Skeletal muscle tissue (tissue), 4 donors: ENCODE data around the gene TMEM185B. TPM values are rescaled to one million over a fixed set of nuclear protein-coding genes. Genes with fewer than 3 reads are reported as not detected.

Source experiments
- H3K27ac ChIP-seq: one replicate; pipeline ENCODE4 v1.7.0; 2013; ENCODE audit warnings: mild to moderate bottlenecking, low read depth, low read length, inconsistent platforms
- H3K27me3 ChIP-seq, 3 donors: one replicate each; pipeline ENCODE4 v1.7.0; 2013; ENCODE audit warnings: low read length in 3 of 3; ENCODE audit not compliant: control insufficient read depth in 3 of 3, insufficient read depth in 3 of 3
- H3K36me3 ChIP-seq, 3 donors: one replicate each; pipeline ENCODE4 v1.7.0; 2013; ENCODE audit warnings: low read length in 3 of 3; ENCODE audit not compliant: control insufficient read depth in 3 of 3, insufficient read depth in 3 of 3
- H3K4me1 ChIP-seq, 3 donors: one replicate each; pipeline ENCODE4 v1.7.0; 2013; ENCODE audit warnings: low read length in 3 of 3, mild to moderate bottlenecking in 3 of 3; ENCODE audit not compliant: control insufficient read depth in 3 of 3, insufficient read depth in 3 of 3
- H3K4me3 ChIP-seq, 3 donors: one replicate each; pipeline ENCODE4 v1.7.0; 2013; ENCODE audit warnings: low read length in 3 of 3
- H3K9ac ChIP-seq, 3 donors: one replicate each; pipeline ENCODE4 v1.7.0; 2013; ENCODE audit warnings: low read length in 3 of 3, mild to moderate bottlenecking in 3 of 3, moderate library complexity in 2 of 3, low read depth in 1 of 3
- H3K9me3 ChIP-seq, 3 donors: one replicate each; pipeline ENCODE4 v1.7.0; 2013; ENCODE audit warnings: low read length in 3 of 3; ENCODE audit not compliant: control insufficient read depth in 3 of 3
- total RNA-seq: library from RNA; depleted of rRNA; stranded (reverse); fragments of >200 nt; gene quantifications from one replicate; pipeline ENCODE4 v1.2.3, GENCODE V29; 2014
- donor health status: Osteomylitis.

Gene TMEM185B
- total RNA-seq, 1 donor from 2014 or later = 16.7 TPM

DNA sequence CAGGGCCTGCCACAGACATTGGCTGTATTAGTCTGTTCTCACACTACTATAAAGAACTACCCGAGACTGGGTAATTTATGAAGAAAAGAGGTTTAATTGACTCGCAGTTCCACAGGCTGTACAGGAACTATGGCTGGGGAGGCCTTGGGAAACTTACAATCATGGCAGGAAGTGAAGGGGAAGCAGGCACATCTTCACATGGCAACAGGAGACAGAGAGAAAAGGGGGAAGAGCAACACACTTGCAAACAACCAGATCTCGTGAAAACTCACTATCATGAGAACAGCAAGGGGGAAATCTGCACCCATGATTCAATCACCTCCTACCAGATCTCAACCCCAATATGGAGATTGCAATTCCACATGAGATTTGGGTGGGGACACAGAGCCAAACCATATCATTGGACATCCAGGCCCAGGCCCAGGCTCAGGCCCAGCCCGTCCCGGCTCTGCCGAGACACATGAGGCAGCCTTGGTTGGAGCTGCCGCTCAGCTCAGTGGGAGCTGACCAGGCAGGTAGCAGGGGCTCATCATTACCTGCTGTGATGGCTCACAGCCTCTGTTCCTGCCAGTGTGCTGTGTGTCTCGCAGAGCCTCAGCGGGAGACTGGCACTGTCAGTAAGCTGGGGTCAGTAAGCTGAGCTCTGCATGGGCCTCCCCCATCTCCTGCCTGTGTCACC lies 20.8 kb upstream of the TMEM185B start:
- H3K27ac ChIP-seq = no peak overlapping the region
- no peak overlapping the region for H3K4me3 ChIP-seq
- H3K36me3 ChIP-seq = no peaks in the 10 kb centered on the region
- no peak overlapping the region for H3K9ac ChIP-seq
- H3K9me3 ChIP-seq = no peaks in the 10 kb centered on the region
- peaks cover 0 to 9% (median 6%) of the 10 kb centered on the region in 3 donors for H3K27me3 ChIP-seq
- H3K4me1 ChIP-seq = peaks cover 10 to 31% (median 16%) of the 10 kb centered on the region in 3 donors

DNA sequence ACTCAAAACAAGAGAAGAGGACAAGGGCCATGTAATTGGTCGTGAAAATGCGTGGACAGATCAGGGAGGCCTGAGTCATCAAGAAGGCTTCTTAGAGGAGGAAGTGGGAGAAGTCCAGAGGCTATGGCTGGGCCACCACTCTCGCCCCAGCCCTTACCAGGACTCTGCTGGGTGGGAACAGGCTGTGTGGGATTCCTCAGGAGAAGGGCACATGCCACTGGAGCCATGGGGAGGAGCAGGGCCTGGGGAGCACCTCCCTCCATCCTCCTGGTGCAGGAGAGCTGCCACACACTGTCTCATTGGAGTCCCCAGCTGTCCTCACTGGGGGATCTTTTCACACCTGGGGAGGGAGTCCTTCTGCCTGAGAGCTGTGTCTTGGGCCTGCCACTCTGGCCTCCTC lies 20.0 kb upstream of the TMEM185B start:
- no peaks in the 10 kb centered on the region for H3K36me3 ChIP-seq
- H3K4me3 ChIP-seq = no peak overlapping the region
- H3K9me3 ChIP-seq = no peaks in the 10 kb centered on the region
- H3K27me3 ChIP-seq = peaks cover 0 to 14% (median 9%) of the 10 kb centered on the region in 3 donors
- no peak overlapping the region for H3K9ac ChIP-seq
- no peak overlapping the region for H3K27ac ChIP-seq
- peaks cover 10 to 33% (median 18%) of the 10 kb centered on the region in 3 donors for H3K4me1 ChIP-seq

DNA sequence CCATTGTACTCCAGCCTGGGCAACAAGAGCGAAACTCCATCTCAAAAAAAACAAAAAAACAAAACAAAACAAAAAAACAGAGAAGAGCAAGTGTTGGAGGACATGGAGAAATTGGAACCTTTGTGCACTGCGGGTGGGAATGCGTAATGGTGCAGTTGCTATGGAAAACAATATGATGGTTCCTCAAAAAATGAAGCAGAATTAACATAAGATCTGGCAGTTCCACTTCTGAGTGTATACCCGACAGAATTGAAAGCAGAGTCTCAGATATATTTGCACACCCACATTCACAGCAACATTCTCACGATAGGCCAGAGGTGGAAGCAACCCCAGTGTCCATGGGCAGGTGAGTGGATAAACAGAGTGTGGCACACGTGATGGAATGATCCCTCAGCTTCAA lies 18.5 kb upstream of the TMEM185B start:
- Histone ChIP-seq H3K27me3 (peaks cover 0 to 17% (median 13%) of the 10 kb centered on the region in 3 donors), H3K36me3 (no peaks in the 10 kb centered on the region), H3K9ac (no peak overlapping the region), H3K9me3 (no peaks in the 10 kb centered on the region), H3K27ac (no peak overlapping the region), H3K4me1 (peaks cover 7 to 33% (median 18%) of the 10 kb centered on the region in 3 donors), H3K4me3 (no peak overlapping the region)

DNA sequence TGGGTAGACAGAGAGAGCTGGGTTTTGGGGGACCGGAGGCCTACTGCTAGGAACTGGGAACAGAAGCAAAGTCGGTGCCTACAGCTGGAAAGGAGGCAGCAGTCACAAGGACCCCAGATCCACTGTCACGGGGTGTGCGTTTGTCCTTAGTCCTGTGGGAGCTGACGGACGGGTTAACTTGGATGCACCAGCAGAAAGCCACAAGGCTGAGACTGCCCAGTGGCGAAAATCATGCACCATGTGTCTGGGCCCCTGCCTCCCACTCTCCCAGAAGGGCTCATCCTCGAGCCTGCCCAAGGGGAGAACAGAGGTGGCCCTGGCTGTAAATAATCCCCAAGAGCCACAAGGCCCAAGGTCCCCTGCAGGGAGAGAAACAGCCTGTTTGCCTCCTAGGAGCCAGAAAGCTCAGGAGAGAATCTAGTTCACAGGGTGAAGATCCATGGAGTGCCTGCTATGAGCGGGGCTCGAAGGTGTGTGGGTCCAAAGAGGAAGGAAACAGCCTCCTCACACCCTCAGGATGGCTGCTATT lies 17.8 kb upstream of the TMEM185B start:
- no peak overlapping the region for H3K9ac ChIP-seq
- H3K4me3 ChIP-seq = no peak overlapping the region
- H3K4me1 ChIP-seq = peaks cover 7 to 28% (median 18%) of the 10 kb centered on the region in 3 donors
- H3K36me3 ChIP-seq = no peaks in the 10 kb centered on the region
- H3K9me3 ChIP-seq = no peaks in the 10 kb centered on the region
- peak overlapping the region; percentile 12 for H3K27ac ChIP-seq
- H3K27me3 ChIP-seq = peaks cover 0 to 21% (median 13%) of the 10 kb centered on the region in 3 donors

DNA sequence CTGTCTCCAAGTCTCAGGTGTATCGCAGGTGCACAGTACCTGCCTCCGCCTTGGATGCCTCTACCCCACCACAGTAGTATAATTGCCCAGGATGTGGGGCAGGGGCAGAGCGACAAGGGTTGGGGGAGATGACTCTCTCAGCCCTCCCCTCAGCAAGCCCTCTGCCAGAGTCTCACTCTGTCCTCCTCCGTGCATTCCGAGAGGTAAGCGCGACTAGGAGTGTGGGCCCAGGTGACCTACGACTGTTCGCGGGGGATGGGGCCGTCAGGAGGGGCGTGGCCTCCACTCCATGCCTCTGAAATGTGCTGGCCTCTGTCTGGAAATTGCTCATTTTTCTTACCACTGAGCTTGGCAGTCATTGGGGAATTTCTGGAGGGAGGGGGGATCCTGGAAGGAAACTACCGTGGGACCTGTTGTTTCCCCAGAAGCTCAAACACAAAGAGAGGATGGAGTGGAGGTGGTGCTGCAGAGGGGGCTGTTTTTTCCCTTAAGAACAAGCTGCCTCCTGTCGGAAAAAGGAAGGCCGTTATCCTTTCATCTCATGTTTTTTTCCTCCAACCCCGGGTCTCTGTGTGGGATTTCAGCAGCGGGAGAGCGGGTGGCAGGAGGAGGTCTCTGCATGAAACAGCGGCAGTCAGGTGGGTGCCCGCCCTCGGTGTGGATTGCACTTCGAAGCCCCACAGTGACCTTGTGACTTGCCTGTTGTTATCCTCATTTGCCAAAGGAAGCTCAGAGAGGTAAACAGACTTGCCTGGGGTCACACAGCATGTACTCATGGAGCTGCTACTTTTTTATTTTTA lies 16.5 kb upstream of the TMEM185B start:
- Histone ChIP-seq H3K27me3 (peaks cover 0 to 21% (median 13%) of the 10 kb centered on the region in 3 donors), H3K9me3 (no peaks in the 10 kb centered on the region), H3K9ac (no peak overlapping the region), H3K4me3 (no peak overlapping the region), H3K4me1 (peaks cover 2 to 15% (median 6%) of the 10 kb centered on the region in 3 donors), H3K36me3 (no peaks in the 10 kb centered on the region), H3K27ac (peak overlapping the region; percentile 67)

DNA sequence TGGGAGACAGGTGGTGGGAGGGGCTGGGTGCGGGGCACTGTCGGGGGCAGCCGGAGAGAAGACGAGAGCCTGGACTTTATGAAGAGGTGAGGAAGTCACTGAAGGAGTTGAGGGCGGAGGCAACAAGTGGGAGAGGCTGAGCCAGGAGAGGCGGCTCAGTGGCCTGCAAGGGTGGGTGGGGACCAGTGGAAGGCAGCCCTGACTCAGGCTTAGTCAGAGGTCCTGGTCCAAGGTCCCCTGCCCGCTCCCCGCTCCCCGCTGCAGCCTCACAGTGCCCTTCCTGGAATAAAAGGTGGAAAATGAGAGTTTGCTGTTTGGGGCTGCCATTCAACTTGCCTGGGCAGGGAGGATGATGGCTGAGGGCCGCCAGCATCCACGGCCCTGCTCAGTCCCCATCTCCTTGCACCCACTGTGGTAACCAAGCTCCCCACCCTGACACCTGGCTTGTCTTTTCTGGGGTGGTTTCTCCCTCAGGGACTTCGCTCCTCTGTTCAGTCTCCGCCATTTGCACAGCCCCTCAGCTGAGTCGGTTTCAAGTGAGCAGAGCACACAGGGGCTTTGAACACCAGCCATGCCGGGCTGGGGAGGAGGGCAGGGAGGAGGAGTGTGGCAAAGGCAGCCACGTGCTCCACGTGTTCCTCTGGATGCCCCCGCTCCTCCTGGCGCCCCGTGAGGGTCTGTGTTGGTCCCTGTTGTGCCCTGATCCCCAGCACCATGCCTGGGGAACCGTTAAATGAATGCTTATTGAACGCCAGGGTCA lies 15.7 kb upstream of the TMEM185B start:
- Histone ChIP-seq H3K4me1 (peaks cover 2 to 14% (median 6%) of the 10 kb centered on the region in 3 donors), H3K27ac (peak overlapping the region; percentile 67), H3K4me3 (no peak overlapping the region), H3K9me3 (no peaks in the 10 kb centered on the region), H3K27me3 (peaks cover 0 to 21% (median 13%) of the 10 kb centered on the region in 3 donors), H3K36me3 (no peaks in the 10 kb centered on the region), H3K9ac (no peak overlapping the region)

DNA sequence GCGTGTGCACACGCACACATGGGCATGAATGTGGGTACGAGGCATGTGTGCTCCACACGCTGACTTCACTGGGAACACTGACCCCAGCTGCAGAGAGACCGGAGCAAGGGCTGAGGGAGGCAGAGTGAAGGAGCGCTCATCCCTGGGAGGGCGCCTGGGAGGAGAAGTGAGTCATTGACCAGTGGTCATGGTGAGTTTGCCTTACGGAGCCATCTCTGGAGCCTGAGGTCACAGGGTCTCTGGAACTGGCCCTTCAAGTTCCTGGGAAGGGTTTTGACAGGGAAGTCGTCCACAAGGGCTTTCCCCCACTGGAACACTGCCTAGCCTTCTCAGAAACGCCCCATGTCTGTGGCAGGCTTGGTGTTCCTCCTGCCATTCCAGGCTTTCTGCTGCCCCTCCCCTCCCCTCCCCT lies 14.3 kb upstream of the TMEM185B start:
- Histone ChIP-seq H3K36me3 (no peaks in the 10 kb centered on the region), H3K4me1 (peaks cover 5 to 22% (median 6%) of the 10 kb centered on the region in 3 donors), H3K27me3 (peaks cover 0 to 21% (median 13%) of the 10 kb centered on the region in 3 donors), H3K27ac (no peak overlapping the region), H3K9me3 (no peaks in the 10 kb centered on the region), H3K9ac (no peak overlapping the region), H3K4me3 (no peak overlapping the region)

DNA sequence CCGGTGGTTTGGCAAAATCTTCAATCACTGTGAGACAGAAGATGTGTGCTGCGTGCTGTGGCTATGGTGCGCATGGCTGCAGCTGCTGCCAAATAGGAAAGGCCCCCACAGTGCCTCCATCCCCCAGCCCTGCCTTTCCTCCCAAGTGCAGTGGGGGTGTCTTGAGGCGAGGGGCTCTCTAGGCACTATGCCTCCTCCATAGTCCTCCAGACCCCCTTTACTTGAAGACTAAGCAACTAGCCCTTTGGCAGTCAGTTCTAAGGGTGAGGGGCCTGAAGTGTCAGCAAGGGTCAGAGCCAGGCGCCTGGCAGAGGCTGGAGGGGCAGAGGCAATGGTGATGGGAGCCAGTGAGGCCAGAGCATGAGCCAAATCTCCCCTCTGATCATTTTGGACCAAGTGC lies 13.6 kb upstream of the TMEM185B start:
- Histone ChIP-seq H3K27me3 (peaks cover 0 to 21% (median 13%) of the 10 kb centered on the region in 3 donors), H3K9ac (no peak overlapping the region), H3K9me3 (no peaks in the 10 kb centered on the region), H3K27ac (no peak overlapping the region), H3K4me3 (no peak overlapping the region), H3K36me3 (no peaks in the 10 kb centered on the region), H3K4me1 (peaks cover 9 to 26% (median 12%) of the 10 kb centered on the region in 3 donors)

DNA sequence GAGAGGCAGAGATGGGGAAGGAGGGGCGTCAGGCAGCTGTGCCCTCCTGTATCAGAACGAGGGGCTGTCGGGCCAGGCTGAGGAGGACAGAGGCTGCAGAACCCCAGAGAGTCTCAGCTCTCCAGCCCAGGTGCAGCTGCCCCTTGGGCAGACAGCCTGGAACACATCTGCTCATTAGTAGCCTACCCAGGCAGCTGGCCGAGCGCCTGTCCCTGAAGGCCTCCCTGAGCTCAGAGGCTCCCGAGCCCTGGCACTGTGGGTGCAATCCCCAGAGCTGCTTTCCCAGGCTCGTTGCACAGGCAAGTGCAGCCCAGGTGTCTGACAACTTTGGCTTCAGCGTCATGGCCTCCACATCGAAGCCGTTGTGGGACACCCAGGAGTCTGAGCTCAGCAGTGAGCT lies 13.1 kb upstream of the TMEM185B start:
- Histone ChIP-seq H3K36me3 (no peaks in the 10 kb centered on the region), H3K27me3 (peaks cover 0 to 21% (median 13%) of the 10 kb centered on the region in 3 donors), H3K9me3 (no peaks in the 10 kb centered on the region), H3K4me3 (no peak overlapping the region), H3K9ac (no peak overlapping the region), H3K27ac (no peak overlapping the region), H3K4me1 (peaks cover 10 to 29% (median 13%) of the 10 kb centered on the region in 3 donors)
